Stimulated activated CD4-positive, alpha-beta T cell treated with anti-CD3 and anti-CD28 coated beads, Interleukin-1b, Interleukin-23, amount 100 ng/mL, for 48 hours (primary cell): Measurements from ENCODE around the gene SLC39A11.
"Not testable (repeated sequence)": the region's sequence is repeated elsewhere in the genome, so short reads cannot be mapped to it uniquely, and the experiment has no call there.

ENCODE experiments used
- DNase-seq: peaks from one replicate; pipeline ENCODE4 v3.0.0-alpha.2; 2020

Gene SLC39A11

DNA sequence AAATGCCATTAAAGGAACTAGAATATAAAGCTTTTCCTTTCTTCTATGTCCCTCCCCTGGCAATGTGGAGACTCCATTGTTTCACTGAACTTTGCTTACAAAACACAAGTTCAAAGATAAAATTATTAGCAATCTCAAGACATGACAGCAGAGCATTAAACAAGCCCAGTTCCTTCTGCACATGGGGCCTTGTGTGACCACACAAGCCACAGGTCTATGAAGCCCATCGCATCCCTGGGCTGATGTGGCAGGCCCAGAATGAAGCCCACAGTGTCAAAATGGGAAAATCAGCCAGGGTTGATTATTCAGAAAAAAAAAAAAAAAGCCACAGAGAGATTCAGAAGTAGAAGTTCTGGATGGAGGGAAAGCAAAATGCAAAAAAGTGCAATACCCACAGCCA, 12.9 kb upstream of the SLC39A11 start:
- no peak for DNase-seq

DNA sequence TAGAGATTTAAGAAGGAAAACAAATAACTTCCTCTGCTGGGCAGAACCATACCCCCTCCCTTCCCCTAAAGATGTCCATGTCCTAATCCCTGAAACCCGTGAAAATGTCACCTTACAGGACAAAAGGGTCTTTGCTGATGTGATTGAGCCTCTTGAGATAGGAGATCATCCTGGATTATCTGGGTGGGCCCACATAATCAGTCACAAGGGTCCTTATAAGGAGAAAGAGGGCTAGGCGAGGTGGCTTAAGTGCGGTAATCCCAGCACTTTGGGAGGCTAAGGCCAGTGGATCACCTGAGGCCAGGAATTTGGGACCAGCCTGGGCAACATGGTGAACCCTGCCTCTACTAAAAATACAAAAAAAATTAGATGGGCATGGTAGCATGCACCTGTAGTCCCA, 12.0 kb upstream of the SLC39A11 start:
- no peak for DNase-seq

DNA sequence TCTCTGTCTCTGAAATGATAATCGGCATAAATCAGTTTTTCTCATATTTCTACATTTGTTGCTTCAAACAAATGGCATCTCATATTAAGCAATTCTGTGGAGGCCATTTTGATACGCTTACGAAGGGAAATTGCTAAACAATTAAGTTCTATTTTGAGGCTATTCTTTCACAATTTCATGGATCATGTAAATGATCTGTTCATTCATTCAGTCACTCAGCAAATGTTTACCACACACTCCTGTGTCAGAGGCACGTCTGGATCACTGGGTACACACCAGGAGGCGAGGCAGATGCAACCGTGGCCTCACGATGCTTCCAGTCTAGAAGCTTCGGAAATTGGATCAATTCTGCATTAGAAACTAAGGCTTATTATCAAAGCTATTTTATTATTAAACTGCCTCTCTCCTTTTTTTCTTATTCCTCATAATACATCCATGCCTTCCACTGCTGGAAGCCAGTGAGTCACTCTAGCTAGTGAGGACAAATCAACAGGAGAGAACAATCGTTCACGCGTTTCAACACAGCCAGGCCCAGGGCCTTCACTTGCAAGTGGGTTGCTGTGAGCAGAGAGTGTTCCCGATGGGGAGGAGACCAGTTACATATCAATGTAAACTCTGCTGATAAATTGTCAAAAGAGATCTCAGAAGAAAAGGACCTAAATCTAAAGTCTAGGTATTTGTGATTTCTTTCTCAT, 11.3 kb upstream of the SLC39A11 start:
- DNase-seq = no peak

DNA sequence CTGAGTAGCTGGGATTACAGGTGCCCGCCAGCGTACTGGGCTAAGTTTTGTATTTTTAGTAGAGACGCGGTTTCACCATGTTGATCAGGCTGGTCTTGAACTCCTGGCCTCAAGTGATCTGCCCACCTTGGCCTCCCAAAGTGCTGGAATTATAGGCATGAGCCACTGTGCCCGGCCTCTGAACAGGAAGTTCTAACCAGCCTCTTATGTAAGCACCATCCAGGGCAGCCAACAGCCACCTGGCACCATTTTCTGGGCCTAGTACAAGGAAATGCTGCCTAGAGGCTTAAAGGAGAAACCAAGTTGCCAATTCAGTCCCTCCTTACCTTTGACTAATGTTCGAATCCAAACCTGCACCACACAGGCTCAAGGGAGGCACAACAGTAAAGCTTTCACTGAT, 8.5 kb upstream of the SLC39A11 start:
- DNase-seq = no peak

DNA sequence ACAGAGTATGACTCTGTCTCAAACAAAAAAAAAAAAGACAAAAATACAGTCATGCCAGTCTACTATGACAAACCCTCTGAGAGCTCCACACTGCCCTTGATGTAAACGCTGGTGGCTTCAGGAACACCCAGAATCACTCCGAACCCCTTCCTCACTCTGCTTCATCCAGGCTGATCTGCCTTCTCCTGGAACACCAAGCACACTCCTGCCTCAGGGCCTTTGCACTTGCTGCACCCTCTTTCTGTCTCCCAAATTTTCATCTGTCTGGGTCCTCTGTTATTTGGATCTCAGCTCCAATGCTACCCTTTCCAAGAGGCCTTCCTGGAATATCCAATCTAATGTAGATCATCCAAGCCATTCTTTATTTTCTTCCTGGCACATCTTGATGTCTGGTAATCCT, 7.9 kb upstream of the SLC39A11 start:
- DNase-seq = no peak

DNA sequence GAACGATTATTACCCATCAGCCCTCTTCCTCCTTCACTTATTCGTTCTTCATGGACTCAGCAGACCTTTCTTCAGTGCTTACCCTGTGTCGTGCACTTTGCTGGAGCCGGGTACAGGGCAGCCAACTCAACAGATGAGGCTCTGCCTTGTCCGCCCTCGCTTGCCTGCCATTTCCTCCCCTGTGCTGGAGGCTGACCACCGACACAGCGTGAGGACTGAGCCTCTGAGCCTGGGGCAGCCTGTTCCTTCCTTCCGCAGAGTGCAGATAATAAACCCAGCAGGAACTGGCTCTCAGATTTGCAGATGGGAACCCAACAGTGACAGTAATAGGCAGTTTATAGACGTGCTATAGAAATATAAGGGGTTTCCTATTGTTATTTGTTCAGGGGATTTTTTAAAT, 7.0 kb upstream of the SLC39A11 start:
- DNase-seq = no peak

DNA sequence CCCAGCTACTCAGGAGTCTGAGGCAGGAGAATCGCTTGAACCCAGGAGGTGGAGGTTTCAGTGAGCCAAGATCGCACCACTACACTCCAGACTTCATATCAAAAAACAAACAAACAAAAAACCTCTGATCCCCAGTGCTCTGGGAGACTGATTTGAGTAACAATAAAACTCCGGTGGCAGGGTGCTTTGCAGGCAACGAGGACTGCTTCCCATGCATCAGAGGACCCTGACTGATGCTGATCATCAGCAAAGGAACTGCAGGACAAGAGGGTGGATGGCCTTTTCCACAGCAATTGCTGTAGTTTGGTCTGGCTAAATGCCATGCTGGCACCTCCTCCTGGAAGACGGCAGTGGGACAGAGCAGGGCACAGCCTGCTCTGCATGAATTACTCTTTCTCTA, 6.4 kb upstream of the SLC39A11 start:
- no peak for DNase-seq

DNA sequence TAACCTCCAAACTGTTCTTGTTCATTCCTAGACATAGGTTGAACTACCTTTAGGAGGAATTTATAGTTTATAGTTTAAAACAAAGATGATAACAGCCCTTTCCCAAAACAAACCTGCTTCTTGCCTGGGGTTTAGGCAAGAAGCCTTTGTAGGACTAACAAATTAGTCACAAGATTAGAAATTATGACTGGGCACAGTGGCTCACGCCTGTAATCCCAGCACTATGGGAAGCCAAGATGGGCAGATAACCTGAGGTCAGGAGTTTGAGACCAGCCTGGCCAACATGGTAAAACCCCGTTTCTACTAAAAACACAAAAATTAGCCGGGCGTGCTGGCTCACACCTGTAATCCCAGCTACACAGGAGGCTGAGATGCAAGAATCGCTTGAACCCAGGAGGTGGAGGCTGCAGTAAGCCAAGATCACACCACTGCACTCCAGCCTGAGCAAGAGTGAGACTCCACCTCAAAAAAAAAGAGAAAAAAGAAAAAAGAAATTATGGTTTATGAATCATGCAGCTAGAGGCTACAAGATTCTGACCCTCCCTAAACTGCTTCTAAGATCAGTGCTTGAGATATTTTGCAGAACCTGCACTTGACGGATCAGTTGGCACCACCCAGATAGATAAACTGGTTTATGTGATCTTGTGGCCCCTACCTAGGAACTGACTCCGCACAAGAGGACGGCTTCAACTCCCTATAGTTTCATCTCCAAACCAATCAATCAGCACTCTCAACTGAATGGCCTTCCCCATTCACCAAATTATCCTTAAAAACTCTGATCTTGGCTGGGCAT, 5.7 kb upstream of the SLC39A11 start:
- DNase-seq = not testable (repeated sequence)

DNA sequence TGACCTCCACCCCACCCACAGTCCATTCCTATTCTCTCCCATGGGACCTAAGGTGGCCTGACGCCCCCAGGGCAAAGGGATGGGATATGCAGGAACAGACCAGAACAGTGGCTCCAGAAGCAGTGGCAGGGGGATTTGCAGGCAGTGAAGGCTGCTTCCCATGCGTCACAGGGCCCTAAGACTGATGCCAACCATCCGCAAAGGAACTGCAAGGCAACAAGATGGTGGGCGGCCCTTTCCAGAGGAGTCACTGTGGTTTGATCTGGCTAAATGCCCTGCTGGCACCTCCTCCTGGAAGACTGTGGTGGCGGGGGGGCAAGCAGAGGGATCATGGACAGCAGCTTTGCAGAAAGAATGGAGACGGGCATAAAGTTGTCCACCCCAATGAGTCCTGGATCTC, 4.4 kb upstream of the SLC39A11 start:
- no peak for DNase-seq

DNA sequence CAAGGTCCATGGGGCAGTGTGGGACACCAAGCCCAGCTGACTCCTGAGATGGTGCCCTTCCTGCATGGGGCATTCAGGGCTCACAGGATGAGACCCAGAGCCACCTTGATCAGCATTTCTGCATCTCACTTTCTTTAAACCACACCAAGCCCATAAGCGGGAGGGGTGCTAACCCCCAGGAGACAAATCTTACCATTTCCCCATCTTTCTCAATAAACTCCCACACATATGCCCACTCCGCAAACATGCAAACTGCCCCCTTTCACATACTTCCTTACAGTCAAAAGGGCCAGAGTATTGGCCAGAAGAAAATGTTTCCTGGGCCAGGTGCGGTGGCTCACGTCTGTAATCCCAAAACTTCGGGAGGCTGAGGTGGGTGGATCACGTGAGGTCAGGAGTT, 3.7 kb upstream of the SLC39A11 start:
- no peak for DNase-seq

DNA sequence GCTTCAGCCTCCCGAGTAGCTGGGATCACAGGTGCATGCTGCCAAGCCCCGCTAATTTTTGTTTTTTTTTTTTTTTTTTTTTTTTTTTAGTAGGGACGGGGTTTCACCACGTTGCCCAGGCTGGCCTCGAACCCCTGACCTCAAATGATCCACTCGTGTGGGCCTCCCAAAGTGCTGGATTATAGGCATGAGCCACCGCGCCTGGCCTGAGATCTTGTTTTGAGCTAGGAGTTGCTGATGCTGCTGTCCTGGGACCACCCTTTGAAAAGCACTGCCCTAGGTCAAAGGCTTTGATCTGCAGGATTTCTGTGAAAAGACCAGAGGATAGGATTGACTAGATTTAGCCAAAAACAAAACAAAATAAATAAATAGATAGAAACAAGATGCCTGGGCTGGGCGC, 798 bp upstream of the SLC39A11 start:
- DNase-seq = no peak

DNA sequence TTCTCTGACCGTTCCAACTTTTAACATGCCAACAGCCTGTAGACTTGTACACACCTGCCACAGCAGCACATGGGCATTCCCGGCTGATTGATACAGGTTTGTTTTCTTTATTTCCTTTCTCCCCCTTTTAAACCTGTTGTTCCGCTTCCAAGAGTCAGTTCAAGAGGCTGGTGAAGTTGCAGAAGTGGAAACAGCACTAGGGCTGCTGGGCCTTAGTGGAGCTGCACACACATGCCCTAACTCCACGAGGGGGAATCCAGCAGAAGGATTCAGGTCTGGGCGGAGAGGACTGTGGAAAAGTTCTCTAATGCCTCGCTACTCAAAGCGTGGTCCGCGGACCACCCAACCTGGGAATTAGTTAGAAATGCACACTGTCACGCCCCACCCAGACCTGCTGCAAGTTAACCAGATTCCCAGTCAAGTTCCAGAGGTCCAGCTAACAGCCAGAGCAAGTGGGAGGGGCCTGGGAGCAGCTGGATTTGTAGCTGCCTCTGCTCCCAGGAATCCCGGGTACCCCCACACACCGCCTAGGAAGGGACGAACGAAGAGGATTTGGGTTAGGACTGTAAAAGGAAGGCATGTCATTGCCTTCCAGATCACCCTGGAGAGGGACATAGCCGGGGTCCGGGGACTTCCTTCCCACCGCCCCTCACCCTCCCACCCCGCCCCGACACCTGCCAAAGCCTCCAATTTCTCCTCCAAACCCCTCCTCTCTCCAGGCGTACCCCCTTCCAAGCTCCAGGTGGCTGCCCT, 542 bp downstream of the SLC39A11 start:
- no peak for DNase-seq

DNA sequence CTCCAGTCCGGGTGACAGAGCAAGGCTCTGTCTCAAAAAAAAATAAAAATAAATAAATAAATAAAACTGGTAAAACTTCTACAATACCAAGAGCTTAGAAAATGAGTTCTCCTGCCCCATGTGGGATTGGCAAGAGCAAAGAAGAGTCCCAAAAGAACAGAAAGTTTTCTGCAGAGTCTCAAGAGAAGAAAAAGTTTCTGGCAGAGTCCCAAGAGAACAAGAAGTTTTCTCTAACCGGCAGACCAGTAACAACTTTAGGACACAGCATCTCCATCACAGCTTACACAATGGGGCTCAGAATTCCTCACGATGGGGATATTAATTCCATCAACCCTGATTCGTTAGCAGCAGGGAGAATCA, 1.1 kb downstream of the SLC39A11 start:
- no peak for DNase-seq

DNA sequence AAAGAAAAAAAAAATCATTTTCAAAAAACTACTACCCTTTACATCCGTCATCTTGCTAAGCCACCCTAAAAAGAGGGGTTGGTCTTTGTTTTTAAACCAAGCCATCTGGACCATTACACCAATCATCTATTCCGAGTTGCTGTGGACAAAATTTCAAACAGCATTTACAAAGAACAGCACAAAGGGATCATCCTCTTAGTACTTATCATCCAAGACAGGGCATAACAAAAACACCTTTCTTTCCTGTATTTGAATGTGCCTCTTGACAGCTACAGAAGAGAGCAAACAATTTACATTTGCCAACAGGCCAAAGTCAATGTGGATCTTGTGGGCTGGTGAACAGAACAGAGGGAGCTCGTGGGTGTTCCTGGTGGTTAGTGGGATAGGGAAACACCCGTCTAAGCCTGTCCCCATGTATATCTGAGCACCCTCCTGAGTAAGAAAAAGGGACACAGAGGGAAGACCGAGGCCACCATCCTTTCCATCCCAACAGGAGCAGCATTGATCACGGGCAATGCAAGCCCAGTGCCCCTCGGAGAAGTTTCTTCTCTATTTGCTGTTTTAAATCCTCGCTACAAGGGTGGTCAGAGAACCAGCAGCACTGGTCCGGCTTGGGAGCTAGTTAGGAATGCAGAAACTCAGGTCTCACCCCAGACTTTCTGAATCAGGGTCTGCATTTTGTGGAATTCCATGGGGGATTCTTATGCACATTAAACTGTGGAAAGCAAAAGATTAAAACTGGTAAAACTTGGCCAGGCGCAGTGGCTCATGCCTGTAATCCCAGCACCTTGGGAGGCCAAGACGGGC, 1.9 kb downstream of the SLC39A11 start:
- DNase-seq = no peak

DNA sequence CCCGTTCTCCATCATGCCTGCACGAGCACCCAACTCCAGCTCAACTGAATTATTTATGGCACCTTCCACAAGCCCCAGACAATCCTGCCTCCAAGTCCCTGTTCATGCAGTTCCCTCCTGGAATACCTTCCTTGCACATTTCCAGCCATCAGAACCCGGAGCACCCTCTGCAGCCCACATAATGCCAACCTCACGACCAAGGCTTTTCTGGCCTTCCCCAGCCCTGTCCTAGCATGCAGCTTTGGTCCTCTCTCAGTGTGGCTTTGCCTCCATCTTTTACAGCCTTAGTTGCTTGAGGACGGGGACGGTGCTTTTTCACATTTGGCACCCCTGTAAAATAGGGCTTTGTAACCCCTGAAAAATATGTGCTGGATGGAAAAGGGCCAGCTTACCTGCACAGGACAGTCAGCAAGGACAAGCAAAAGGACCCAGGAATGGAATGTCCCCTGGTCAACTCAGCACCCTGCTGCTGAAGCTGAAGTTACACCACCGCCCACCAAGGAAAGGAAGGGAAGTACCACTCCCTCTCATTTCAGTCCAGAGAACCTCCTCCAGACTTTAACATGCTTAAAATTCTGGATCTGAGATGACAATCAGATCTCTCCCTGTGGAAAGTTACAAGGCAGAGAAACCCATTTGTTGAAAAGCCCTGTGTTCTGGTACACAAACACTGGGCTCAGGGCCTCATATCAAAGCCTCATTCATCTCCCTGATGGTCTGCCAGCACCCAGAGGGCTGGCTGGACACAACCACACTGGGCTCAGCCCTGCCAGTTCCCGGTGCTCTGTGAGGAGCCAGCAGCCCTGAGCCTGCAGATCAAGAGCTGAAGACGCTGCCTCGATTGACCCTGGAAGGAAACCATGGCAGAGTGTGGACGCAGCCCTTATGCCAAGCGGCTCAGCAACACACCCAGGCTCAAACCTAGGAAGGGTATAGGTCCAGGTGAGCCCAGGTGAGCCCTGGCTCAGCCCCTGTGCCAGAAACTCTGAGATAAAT, 2.9 kb downstream of the SLC39A11 start:
- no peak for DNase-seq

DNA sequence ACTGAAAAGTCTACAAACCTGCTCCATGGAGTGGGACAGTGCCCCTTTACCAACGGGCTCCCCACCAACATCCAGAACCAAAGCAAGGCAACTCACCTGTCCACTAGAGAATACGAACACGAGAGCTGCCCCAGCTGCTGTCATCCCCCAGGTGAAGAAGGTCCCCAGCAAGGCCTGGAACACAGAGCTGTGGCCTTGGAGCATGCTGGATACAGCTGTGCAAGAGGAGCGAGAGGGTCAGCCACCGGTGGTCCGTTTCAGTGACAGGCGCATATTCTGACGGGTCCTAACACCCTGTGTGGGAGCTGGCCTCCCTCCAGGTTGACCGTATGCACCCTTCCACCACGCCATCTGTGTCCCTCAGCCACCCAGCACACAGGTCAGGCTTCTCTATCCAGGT, 3.9 kb downstream of the SLC39A11 start:
- no peak for DNase-seq

DNA sequence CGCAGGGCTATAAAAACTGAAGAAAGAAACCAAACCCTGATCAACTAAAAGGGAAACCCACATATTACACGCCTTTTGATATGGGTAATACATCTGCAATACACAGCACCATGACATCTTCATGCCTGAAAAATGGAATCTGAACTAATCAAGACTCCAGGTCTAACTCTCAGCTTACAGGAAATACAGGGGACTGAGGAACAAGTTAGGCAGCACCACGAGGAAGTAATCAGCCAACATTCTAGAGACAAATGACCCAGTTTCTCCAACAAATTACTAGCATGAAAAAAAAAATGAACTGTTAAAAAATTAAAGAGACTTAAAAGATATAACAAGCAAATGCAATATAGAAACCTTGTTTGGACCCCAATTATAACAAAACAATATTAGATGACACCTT, 9.1 kb downstream of the SLC39A11 start:
- no peak for DNase-seq

DNA sequence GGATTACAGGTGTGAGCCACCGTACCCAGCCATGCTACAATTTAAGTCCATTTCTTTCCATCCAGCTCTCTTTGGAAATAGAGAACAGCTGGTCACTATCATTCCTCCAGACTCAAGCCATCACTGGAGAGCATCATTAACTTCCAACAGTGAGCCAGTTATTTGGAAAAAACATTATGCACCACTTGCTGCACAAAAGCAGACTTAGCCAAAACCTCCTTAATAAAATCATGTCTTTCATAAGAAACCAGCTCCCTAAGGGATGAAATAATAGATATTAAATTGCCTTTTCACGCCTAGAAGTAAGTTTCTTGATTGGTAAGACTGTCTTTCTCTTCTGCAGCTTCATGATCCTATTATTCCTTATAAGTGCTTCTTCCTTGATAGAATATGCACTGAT, 17.9 kb downstream of the SLC39A11 start:
- no peak for DNase-seq

DNA sequence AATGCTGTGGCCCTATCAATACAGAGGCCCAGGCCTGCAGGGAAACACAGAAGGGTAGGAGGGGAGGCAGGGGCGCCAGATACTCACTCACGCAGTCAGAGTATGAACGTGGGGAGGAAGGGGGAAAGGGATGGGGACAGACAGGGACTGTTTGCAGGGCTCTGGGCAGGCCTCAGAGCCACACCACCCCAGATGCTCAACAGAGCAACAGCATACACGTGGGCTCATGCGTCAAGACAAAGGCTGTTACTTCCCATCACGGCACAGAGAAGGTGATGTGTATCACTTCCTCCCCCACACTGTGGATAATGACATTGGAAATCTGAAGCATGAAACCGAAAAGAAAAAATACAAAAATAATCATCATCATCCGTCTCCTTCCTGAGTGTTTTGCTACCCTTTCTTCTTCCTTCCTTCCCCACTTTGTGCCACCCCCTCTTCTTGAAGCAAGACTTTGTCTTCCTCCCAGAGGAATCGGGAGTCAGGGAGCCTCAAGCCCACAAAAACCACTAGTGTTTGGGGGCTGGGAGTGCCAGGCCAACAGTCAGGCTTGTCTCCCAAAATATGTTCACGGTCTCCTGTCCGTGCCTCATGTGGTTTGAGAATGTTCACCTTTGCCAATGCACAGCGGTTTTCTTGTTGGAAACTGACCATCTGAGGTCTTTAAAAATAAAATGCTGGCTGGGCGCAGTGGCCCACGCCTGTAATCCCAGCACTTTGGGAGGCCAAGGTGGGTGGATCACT, 20.1 kb downstream of the SLC39A11 start:
- DNase-seq = no peak

DNA sequence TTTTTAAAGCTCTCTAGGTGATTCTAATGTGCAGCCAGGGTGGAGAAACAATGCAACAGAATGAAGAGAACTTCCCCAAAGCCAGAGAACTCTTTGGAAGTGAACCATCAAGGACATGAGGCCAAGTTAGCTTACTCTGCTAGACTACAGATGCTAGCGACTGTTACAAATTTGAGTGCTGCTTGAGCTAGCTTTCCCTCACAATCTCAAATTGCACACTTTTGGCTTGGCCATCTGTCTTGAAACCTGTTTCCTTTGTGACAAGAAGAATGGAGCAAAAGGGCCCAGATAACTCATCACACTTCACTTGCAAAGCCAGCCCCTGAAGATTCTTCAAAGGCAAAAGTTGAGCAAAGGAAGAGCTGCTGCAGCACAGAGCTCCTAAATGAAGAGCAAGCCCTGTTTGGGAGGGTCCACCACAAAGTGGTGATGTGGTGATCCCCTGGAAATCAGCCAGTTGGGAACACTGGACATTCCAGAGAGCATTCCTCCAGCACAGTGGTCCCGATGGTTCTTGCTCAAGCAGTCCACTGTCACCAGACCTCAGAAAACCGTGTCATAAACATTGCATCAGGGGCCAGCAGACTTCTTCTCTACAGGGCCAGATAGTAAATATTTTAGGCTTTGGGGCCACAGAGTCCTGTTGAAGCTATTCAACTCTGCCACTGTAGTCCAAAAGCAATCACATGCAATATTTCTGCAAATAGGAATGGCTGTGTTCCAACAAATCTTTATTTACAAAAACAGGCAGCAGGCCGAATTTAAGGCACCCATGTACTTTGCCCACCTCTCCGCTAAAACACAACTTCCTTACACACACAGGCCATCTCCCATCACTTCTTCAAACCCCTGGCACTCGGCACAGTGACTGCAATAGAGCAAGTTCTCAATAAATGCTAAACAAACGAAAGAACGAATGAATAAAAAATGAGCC, 21.2 kb downstream of the SLC39A11 start:
- DNase-seq = no peak
